Frontal cortex (tissue), 4 donors: ENCODE measurements around the gene OTOP2. TPM values are rescaled to one million over a fixed set of nuclear protein-coding genes. Genes with fewer than 3 reads are reported as not detected.
"Not testable (repeated sequence)": the region's sequence is repeated elsewhere in the genome, so short reads cannot be mapped to it uniquely, and the experiment has no call there.

Experiments
- DNase-seq, 2 donors: peaks; one replicate each; pipeline ENCODE4 v3.0.0; 2012; ENCODE audit warnings: low spot score in 2 of 2
- FAIRE-seq: peaks from 2 replicates; lab custom pipeline; 2012; peaks lifted over from hg19 to GRCh38; lab: Jason Lieb, UNC
- total RNA-seq: library from RNA; depleted of rRNA; stranded (reverse); fragments of >200 nt; gene quantifications from one replicate; pipeline ENCODE4 v1.2.3, GENCODE V29; 2014
- donor health status: control.
- donor health status: control.
- donor health status: control.

Gene OTOP2
- total RNA-seq, 1 donor from 2014 or later = not detected

DNA sequence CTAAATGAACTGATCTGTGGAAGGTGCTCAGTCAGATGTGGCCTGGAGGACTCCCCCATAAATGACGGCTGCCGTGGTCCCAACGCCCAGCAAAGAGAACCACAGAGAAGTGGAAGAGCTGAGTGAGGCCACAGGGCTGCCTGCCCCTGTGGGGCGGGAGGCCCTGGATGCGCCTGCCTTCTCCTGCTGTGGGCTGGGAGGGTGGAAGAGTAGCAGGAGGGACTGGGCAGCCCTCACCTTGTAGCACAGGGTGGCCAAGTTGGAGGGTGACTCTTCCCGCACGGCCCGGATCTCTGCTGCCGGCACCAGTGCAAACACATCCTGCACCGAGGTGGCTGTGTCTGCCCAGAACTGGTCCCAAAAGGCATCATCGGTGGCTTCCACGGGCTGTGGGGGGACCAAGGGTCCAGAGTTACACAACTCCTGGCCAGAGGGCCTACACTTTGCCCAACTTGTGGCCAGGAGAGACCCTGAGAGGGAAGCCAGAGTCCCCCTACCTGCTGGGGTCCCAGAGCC, 40.2 kb downstream of the OTOP2 start:
- FAIRE-seq (no peak), DNase-seq (no peak)

DNA sequence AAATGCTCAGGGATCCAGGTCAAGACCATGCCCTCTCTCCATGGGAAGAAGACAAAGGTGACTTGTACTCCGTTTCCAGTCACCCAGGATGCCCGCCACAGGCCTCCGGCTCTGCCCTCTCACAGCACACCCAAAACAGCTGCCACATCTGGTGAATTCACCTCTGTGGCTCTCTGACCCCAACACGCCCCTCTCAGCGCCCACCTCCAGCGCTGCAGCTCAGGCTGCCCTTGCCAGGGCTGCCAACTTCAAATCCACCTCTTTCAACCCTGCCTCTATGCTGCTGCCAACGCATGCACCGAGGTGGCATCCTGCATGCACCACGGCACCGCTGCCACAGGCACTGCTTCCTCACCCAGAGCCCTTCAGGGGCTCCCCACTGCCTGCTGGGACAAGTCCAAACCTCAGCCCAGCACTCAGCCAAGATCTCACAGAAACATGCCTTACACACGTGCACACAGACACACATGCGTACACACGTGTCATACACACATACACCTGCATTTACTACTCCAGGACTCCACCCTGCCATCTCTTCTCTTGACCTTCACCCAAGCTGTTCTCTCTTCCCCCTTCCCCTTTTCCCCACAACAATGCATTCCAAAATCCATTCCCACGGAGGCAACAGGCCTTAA, 41.0 kb downstream of the OTOP2 start:
- FAIRE-seq (no peak), DNase-seq (no peak)

DNA sequence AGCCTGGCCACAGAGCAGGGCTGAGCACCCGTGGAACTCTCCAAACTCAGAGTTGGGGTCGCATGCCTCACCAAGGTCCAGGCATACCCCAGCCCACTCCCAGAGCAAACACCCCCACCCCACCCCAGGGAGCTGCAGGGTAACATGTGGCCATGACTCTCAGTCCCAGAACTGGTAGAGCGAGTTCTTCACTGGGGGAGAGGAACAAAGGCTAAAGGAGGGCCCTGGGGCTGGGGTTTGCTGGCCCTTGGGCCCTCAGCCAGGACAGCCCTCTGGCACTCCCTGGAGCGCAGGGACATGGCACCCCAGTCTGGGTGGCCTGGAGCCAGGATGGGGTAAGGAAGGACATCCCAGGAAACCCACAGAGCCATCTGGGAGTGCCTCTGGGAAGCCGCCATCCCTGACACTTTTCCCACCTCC, 44.3 kb downstream of the OTOP2 start:
- FAIRE-seq (no peak), DNase-seq (no peak)

DNA sequence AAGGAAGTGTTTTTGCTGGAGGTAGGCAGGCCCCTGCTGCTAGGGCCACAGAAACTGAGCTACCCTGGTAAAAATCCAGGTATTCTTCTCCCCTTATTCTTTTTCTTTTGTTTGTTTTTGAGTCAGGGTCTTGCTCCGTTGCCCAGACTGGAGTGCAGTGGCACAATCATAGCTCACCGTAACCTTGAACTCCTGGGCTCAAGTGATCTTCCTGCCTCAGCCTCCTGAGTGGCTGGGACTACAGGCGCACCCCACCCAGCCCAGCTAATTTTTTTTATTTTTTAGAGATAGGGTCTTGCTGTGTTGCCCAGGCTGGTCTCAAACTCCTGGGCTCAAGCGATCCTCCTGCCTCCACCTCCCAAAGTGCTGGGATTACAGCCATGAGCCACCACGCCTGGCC, 45.4 kb downstream of the OTOP2 start:
- not testable (repeated sequence) for DNase-seq, FAIRE-seq

DNA sequence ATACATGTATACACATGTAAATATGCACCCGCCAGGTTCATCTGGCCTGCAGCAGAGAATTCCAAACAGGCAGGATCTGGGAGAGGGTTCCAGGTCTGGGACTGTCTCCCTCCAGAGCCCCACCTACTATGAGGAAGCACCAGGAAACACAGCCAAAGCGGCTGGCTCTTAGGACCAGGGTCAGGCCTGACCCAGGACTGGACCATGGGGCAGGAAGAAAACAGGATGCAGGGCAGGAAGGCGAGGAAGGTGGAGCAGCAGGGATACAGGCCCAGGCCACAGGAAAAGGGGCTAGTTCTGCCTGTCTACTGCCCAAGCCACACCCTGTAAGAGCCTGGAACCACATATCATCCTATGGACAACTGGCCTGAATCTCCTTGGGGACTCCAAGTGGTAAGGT, 46.3 kb downstream of the OTOP2 start:
- no peak for DNase-seq
- no peak for FAIRE-seq

DNA sequence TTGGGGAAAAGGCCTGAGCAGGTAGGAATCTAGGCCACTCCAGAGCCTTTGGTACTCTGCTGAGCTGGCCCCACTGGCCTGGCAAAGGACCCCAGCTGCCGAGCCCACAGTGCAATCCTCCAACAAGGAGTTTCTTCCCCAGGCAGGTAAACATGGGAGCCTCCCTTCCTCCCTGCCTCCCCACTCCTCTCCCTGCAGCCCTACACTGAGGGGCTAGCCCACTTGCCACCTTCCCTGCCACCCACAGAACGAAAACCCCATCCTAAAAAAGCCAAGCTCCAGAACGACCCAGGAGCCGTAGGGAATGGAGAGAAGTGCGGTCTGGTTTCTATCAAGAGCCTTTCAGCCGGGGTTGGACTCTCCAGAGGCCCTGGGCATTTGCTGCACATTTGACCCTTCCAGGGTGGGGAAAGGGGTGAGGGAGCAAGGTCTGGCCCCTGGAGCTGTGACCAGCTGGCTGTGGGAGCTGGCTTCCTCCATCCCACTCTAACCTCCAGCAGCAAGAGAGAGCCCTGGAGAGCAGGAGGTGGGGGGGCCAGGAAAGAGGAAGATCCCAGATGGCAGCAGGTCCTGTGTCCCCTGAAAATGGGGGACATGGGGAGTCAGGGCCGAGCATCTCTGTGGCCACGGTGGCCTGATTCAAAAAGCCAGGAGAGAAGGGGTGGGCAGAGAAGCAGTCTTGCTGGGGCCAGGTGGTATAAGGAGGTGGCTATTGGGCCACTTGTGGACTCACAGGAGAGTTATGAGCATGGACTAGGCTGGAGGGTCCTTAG, 47.2 kb downstream of the OTOP2 start:
- DNase-seq = no peak
- FAIRE-seq = no peak

GRCh38 chr17:74971842-74972106, 47.7 kb downstream of the OTOP2 start:
- FAIRE-seq (no peak), DNase-seq (no peak)

DNA sequence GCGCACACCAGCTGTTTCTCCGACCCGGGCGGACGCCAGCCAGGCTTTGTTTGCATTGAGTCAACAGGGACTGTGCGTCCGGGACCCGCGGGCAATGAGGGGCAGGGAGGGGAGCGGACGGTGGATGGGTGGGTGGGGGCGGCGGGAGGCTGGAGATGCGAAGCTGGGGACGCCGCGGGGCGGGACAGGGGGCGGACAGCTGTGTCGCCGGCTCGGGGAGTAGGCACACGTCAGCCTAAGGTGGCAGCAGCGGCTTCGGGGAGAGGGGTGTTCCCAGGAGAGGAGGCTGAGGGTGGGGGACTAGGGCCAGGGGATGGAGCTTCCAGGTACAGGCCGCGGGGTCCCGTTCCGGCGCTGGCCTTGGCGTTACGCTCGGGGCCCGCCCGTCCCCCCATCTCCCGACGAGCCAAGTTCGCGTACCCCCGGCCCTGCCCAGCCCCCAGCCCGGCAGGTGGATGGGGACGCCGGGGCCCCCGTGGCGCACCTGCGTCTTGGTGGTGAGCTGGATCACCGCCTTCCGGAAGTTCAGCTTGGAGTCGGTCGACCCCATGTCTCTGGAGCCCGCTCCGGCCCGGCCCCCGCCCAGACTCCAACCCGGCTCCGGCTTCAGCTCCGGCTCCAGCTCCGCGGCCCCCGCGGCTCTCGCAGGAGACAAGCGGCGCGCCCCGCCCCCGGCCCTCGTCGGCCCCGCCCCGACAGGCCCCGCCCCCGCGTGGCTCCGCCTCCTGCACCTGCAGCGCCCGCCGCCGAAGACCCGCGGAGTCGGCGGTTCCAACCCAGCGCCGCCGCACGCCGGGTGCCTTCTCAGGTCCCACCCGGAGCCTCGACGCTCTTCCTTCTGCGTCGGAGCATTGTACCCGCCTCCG, 48.3 kb downstream of the OTOP2 start, which contains the start of gene HID1:
Gene HID1 (minus strand): TSS at position 653 of the 866 bp plus-strand sequence. CDS start 103 bp downstream, at position 550.
- no peak for FAIRE-seq
- peak; percentile 89 to 90 for DNase-seq

- no peak for DNase-seq
- no peak for FAIRE-seq
Measured at GRCh38 chr17:74972973-74973328, 48.9 kb downstream of the OTOP2 start.

DNA sequence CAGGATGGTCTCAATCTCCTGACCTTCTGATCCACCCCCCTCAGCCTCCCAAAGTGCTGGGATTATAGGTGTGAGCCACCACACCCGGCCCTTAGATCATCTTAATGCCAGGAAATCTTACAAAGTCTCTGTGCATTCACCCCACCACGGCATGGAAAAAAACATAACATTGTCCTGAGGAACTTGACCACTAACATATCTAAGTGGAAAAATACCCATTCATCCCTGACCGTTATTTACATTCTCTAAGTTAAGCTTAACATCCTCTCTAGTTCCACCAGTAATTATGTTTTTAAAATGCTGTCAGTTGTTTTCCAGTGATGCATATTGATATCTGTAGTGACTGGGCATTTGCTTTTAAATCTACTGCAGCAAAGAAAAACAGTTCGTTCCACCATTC, 51.9 kb downstream of the OTOP2 start:
- FAIRE-seq (no peak), DNase-seq (no peak)

DNA sequence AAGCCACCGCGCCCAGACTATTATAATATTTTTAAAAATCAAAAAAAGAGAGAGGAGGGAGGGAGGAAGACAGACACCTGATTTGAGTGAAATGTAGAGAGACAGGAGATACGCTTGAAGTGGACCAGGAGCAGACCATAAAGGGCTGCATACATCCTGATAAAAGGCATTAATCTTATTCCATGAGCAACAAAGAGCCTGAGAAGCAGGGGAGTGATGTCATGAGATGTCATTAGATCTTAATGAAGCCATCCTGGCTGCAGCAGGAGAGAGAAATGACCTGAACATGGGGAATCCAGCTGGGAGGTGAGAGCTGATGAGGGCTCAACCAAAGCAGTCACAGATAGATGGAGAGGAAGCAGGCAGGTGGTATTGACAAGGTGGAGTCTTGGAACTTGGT, 53.7 kb downstream of the OTOP2 start:
- FAIRE-seq = no peak
- DNase-seq = no peak

DNA sequence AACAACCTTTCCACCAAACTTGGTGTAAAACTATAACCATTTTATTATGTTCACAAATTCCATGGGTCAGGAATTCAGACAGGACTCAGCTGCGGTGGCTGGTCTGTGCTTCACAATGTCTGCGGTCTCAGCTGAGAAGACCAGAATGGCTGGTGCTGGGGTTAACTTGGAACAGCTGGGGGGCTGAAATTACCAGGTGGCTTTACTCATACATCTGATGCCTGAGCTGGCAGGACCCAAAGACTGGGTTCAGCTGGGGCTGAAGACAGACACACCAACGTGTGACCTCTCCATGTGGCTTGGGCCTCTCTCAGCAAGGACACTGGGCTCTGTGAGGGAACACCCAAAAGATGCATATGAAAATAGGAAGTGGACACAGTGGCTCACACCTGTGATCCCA, 54.2 kb downstream of the OTOP2 start:
- FAIRE-seq (no peak), DNase-seq (no peak)

- FAIRE-seq = no peak
Measured at GRCh38 chr17:74979408-74980146, 55.5 kb downstream of the OTOP2 start.

GRCh38 chr17:74981318-74981978, 57.4 kb downstream of the OTOP2 start:
- DNase-seq (no peak), FAIRE-seq (no peak)

More at GRCh38 chr17:74979408-74980146, 55.5 kb downstream of the OTOP2 start:
- DNase-seq = no peak

GRCh38 chr17:74981979-74982662, 58.0 kb downstream of the OTOP2 start:
- FAIRE-seq (no peak), DNase-seq (peak; percentile 85 to 86)

- not testable (repeated sequence) for FAIRE-seq, DNase-seq
Measured at GRCh38 chr17:74982663-74983313, 58.7 kb downstream of the OTOP2 start.
